GM13977 (cell line): ENCODE data around the gene MAGI2.
"Not testable (repeated sequence)": the region's sequence is repeated elsewhere in the genome, so short reads cannot be mapped to it uniquely, and the experiment has no call there.

Source experiments
- DNase-seq: peaks from one replicate; pipeline ENCODE4 v3.0.0; 2012; ENCODE audit warnings: low spot score
- in situ Hi-C: fragments of 300-500 bp; cut with MboI; formaldehyde crosslinking; loops from one replicate; pipeline ENCODE4 v1.12.0; 2022; ENCODE audit warnings: low sequenced_read_pairs, low pct_unique_long_range_greater_than_20kb, mixed read lengths, inconsistent platforms; ENCODE audit not compliant: unreplicated experiment
- TF ChIP-seq, protein P1 (sequence below): IDR thresholded peaks from 2 replicates; pipeline ENCODE4 v1.5.1; 2012; ENCODE audit warnings: mild to moderate bottlenecking, control low read depth; ENCODE audit not compliant: insufficient read depth; ENCODE audit errors: extremely low read depth, missing control alignments

MAGI2 gene

DNA sequence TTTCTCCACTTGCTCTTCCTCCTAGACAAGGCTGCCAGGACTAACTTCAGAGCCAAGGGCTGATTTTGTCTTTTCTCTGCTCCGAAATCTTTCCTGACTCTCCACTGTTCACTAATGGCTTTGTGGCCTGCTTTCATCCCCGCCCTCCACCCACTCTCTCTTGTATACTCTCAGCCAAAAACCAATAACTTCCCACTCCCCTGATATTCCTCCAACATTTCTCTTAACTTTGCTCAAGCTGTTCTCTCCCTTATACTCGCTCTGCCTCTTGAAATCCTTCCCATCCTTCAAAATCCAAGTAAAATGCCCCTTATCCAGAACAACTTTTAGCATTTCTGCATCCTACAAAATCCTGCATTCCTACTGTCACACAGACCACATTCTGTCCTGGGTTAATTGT, 1440.1 kb downstream of the MAGI2 start:
- no peak for DNase-seq
- TF ChIP-seq, protein P1, sequence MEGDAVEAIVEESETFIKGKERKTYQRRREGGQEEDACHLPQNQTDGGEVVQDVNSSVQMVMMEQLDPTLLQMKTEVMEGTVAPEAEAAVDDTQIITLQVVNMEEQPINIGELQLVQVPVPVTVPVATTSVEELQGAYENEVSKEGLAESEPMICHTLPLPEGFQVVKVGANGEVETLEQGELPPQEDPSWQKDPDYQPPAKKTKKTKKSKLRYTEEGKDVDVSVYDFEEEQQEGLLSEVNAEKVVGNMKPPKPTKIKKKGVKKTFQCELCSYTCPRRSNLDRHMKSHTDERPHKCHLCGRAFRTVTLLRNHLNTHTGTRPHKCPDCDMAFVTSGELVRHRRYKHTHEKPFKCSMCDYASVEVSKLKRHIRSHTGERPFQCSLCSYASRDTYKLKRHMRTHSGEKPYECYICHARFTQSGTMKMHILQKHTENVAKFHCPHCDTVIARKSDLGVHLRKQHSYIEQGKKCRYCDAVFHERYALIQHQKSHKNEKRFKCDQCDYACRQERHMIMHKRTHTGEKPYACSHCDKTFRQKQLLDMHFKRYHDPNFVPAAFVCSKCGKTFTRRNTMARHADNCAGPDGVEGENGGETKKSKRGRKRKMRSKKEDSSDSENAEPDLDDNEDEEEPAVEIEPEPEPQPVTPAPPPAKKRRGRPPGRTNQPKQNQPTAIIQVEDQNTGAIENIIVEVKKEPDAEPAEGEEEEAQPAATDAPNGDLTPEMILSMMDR: no peak
- in situ Hi-C loops: no loop called here

DNA sequence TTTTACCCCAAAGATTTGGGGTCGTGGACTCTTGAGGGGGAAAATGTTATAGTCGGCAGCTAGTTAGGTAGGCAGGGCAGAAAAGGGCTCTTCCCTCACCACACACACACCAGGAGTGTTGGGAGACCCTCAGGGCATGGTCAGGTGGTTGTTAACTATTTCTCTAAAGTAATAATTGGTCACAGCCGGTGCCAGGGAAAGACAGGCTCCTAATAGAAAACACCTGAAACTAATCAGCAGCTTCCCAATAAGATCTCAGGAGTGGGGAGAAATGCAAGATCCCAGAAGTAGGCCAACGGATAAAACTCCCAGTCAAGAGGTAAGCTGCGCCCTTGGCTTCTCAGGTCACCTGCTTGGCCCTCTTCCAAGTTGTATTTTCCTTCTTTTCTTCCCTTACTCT, 1441.8 kb downstream of the MAGI2 start:
- no peak for DNase-seq
- in situ Hi-C loops: no loop called here
- TF ChIP-seq, protein P1: no peak

DNA sequence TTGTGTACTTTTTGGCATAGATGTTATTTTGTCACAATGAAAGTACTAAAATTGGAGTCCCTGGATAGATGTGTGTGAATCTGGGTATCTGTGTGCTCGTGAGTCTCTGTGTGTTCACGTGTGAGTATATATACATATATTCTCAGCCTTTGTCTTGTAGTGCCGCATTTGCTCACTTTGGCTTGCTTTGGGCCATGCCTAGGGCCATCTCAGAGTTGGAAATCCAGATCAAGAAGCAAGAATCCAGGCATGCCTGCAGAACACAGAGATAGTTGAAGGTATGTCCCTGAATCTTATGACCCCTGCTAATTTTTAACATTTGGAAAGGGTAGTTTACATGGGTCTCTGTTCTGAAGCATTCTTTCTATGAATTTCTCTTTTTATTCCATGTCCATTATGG, 1446.2 kb downstream of the MAGI2 start:
- TF ChIP-seq, protein P1: no peak
- in situ Hi-C loops: no loop called here
- no peak for DNase-seq

DNA sequence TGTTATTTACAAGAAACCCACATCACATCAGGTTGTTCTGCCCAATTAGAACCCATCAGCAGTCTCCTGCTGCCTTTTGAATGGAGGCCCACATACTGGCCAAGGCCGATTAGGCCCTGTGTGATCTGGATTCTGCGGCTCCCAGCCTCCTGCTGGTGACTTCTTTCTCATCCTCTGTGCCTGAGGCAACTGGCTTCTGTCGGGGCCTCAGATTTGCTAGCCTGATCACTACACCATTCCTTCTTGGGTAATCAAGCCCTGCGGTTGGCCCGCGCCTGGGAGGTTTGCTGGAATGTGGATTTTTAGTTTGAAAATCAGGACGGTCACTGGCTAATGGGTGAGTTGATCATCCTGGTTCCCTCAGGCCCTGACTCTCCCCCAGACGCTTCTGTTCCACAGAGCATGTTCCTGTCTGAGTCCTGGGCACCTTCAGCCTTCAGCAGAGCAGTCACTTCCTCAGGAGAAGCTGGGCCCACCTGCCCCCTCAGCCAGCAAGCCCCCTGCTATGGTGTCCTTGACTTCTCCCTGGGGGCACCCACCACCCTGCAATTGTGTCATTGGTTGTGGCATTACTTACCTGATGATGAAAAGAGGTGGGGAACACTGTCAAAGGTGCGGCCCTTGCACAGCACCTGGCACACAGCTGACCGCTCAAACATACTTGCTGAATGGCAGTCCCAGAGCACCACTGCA, 1447.3 kb downstream of the MAGI2 start:
- in situ Hi-C loops: no loop called here
- TF ChIP-seq, protein P1: no peak
- no peak for DNase-seq

DNA sequence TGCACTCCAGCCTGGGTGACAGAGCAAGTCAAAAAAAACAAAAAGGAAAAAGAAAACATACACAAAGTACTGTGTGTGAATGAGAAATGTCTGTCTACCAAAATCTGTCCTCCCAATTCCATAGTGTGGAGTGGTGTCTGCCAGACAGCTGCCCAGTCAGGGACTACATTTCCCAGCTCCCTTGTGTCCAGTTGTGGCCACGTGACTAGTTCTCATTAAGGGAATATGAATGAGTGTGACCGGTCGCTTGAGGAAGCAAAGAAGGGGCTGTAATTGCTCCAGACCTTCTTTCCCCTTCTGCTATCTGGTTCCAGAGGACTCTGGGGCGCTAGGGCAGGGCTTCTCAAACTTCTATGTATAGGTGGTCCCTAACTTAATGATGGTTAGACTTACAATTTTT, 1450.8 kb downstream of the MAGI2 start:
- DNase-seq: no peak
- in situ Hi-C loops: no loop called here

DNA sequence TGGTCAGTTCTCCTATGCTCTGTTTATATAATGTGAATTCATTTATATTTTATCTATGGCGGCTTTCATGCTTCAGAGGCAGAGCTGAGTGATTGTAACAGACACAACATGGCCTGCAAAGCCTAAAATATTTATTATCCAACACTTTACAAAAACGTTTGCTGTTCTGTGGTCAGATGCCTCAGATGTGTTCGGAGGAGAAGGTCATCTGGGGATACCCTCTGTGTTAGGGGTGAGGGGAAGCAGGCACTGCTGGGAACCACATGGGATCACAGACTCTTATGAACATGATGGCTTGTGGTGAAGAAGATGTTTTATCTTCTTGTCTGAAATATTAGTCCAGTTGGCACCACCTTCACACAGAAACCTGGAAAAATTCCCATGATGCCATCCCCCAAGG, 1451.4 kb downstream of the MAGI2 start:
- TF ChIP-seq, protein P1: no peak
- in situ Hi-C loops: no loop called here
- no peak for DNase-seq

More for the DNA sequence above, 1450.8 kb downstream of the MAGI2 start:
- TF ChIP-seq, protein P1: no peak

DNA sequence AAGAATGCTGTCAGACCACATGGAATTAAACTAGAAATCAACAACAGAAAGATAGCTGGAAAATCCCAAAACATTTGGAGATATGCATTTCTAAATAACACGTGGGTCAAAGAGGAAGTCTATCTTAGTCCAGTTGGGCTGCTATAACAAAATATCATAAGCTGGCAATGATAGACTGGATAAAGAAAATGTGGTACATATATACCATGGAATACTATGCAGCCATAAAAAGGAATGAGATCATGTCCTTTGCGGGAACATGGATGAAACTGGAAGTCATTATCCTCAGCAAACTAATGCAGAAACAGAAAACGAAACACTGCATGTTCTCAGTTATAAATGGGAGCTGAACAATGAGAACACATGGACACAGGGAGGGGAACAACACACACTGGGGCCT, 1454.3 kb downstream of the MAGI2 start:
- DNase-seq, in situ Hi-C loops: not testable (repeated sequence)
